ENCODE measurements around the gene RAD51B.

DNA sequence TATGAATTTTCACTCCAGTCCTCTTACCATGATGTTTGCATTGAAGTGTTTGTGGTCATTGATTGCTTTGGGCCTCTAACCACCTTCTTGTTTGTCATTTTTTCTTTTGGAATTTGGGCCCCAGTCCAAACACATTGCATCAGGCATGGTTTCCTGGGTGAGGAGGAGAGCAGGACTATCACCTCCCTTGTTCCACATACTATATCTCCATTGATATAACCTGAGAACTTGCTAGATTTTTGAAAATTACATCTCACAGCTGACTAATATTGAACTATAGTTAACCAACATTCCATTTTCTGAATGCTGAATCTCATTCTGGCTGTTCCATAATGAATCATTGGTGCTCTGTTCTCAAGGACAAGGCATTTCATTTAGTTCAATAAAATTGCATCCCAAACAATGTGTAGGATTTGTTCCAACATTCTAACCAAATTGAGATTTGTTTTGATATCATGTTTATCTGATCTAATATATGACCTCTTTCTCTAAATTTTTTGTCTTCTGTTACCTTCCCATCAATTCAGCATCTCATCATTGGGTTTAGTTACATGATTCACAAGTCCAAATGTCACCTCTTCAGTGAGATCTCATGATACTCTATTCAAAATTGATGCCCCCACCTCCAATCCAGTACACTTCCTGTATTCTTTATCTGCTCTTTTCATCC, 644.3 kb downstream of the RAD51B start:
- TF ChIP-seq, protein P1, sequence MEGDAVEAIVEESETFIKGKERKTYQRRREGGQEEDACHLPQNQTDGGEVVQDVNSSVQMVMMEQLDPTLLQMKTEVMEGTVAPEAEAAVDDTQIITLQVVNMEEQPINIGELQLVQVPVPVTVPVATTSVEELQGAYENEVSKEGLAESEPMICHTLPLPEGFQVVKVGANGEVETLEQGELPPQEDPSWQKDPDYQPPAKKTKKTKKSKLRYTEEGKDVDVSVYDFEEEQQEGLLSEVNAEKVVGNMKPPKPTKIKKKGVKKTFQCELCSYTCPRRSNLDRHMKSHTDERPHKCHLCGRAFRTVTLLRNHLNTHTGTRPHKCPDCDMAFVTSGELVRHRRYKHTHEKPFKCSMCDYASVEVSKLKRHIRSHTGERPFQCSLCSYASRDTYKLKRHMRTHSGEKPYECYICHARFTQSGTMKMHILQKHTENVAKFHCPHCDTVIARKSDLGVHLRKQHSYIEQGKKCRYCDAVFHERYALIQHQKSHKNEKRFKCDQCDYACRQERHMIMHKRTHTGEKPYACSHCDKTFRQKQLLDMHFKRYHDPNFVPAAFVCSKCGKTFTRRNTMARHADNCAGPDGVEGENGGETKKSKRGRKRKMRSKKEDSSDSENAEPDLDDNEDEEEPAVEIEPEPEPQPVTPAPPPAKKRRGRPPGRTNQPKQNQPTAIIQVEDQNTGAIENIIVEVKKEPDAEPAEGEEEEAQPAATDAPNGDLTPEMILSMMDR (conservative IDR thresholded peaks at IDR 0.05; ENCODE audit: low read depth, low read length): no peak
- no peak for TF ChIP-seq EZH2 (IDR thresholded peaks at IDR 0.05; ENCODE audit: borderline replicate concordance, low read depth, low read length, poor library complexity, severe bottlenecking)

Data from A673 (cell line).